NCI-H82 treated with DMSO at 0.1 percent for 48 hours (cell line): Measurements from ENCODE around the gene TIMM8B.
A peak's percentile ranks its signal among the peaks of the same experiment; 100 is the strongest.
"Not testable (repeated sequence)": the region's sequence is repeated elsewhere in the genome, so short reads cannot be mapped to it uniquely, and the experiment has no call there.

ENCODE experiments used
- DNase-seq: peaks from one replicate; lab custom pipeline; 2025; ENCODE audit not compliant: unreplicated experiment; lab: John Stamatoyannopoulos, UW

TIMM8B gene

DNA sequence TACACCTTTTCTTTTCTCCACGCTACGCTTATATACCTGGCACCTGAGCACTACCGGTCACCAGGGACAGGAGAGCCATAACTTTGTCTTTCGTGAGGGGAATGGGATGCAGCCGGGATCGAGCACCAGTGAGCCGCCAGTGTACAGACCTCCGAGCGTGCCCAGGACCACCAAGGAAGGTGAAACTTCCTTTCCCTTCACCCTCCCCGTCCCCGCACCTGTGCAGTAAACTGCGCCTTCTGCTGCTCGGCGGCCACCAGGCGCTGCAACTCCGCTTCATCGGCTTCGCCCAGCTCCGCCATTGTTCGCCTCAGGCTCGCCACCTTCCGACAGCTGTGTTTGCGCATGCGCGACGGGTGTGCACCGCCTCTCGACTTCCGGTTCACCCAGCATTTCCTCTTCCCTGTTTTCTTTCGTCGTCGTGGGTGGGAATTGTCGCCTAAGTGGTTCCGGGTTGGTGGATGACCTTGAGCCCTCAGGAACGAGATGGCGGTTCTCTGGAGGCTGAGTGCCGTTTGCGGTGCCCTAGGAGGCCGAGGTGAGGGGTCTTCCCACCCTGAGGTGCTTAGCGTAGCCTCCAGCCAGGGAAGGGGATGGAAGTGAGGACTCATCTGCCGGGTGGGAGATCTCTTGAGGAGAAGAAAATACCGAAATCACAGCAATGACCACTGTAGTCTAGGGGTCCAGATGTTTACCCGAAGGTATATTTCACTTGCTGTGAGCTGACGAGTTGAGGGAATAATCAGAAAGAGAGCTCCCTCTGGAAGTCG, at the start of gene TIMM8B, which contains the start of gene SDHD:
Gene TIMM8B, minus strand, starts transcription at position 335 of the 770 bp plus-strand sequence. Its CDS starts 33 bp downstream, at position 302.
Gene SDHD, plus strand, starts transcription at position 452 of the 770 bp plus-strand sequence. Its CDS starts 35 bp downstream, at position 487.
- DNase-seq, result peak; percentile 89

GRCh38 chr11:112134473-112134872, 47.9 kb upstream of the TIMM8B start:
- DNase-seq, result no peak

GRCh38 chr11:112132737-112133136, 46.2 kb upstream of the TIMM8B start:
- DNase-seq, result no peak

- no peak for DNase-seq
Measured at GRCh38 chr11:112129656-112130055, 43.1 kb upstream of the TIMM8B start.

GRCh38 chr11:112128483-112129121, 42.0 kb upstream of the TIMM8B start:
- no peak for DNase-seq

DNA sequence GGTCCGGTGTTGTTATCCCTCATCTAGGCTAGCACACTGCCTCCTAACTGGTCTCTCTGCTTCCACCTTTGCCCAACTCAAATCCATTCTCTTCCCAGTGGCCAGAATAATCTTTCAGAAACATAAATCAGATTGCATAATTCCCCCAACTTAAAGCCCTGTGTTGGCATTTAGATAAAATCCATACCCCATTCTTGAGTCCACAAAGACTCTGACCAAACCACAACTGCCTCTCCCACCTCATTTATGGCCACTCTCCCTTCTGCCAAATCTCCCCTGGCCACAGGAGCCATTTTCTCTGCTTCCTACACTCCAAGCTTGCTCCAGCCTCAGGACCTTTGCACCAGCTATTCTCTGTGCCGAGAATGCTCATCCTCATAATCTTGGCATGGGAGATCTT, 40.5 kb upstream of the TIMM8B start:
- DNase-seq, result no peak

GRCh38 chr11:112123129-112123528, 36.6 kb upstream of the TIMM8B start:
- no peak for DNase-seq

DNA sequence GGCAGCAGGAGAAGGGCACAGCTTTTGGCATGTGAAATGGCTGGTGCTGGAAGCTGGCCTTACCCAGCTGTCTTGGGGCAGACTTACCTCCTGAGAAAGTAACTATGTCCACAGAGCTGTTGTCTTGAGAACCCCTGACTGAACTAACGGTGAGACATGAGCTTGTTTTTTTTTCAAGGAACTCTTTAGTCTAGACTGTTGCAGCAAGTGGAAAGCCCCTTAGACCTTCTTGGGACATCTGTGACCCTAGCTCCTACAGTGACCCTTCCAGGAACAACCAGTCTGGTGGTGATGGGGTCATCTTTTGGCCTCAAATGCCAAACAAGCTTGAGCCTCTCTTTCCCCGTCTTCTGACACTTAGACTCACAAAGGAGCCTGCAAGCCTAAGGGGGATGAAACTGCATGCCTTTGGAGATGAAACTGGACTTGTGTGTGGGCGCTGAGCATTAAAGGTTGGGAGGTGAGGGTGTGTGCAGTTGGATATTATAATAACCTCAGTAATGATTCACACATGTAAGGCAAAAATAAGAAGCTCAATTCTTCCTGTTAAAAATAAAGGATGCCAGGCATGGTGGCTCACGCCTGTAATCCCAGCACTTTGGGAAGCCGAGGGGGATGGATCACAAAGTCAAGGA, 35.5 kb upstream of the TIMM8B start:
- DNase-seq, result no peak

- DNase-seq, result no peak
Measured at GRCh38 chr11:112118176-112118575, 31.6 kb upstream of the TIMM8B start.

- DNase-seq, result no peak
Measured at GRCh38 chr11:112115386-112115785, 28.8 kb upstream of the TIMM8B start.

GRCh38 chr11:112114460-112114859, 27.9 kb upstream of the TIMM8B start:
- DNase-seq, result no peak

- peak; percentile 42 for DNase-seq
Measured at GRCh38 chr11:112113539-112114457, 27.2 kb upstream of the TIMM8B start.

DNA sequence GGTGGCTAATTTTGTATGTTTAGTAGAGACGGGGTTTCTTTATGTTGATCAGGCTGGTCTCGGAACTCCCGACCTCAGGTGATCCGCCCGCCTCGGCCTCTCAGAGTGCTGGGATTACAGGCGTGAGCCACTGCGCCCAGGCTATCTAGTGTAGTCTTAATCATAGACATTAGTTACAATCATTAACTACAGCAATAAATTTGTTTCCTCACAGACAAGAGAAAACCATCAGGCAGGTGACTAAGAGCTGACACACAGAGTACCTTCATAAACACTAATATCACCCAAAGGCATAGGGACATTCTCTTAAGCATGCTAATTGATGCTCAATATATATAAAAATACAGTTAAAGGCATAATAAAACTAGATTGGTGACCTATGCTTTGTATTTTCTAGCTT, 19.5 kb upstream of the TIMM8B start:
- no peak for DNase-seq

DNA sequence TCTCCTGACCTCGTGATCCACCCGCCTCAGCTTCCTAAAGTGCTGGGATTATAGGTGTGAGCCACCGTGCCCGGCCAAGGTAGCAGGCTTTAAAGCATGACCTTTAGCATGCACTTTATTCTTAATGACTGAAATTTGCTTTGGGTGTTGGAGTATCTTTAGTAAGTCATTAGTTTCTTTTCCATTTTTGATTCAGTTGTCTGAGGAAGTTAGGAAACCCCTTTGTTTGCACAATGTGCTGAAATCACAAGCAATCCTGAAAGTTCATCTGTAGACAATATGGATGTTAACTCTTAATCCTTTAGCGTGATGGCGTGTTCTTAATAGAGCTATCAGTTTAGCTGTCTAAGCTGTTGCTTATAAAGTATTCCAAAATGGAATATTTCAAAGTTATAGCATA, 16.9 kb upstream of the TIMM8B start:
- no peak for DNase-seq

- no peak for DNase-seq
Measured at GRCh38 chr11:112100462-112100861, 13.9 kb upstream of the TIMM8B start.

DNA sequence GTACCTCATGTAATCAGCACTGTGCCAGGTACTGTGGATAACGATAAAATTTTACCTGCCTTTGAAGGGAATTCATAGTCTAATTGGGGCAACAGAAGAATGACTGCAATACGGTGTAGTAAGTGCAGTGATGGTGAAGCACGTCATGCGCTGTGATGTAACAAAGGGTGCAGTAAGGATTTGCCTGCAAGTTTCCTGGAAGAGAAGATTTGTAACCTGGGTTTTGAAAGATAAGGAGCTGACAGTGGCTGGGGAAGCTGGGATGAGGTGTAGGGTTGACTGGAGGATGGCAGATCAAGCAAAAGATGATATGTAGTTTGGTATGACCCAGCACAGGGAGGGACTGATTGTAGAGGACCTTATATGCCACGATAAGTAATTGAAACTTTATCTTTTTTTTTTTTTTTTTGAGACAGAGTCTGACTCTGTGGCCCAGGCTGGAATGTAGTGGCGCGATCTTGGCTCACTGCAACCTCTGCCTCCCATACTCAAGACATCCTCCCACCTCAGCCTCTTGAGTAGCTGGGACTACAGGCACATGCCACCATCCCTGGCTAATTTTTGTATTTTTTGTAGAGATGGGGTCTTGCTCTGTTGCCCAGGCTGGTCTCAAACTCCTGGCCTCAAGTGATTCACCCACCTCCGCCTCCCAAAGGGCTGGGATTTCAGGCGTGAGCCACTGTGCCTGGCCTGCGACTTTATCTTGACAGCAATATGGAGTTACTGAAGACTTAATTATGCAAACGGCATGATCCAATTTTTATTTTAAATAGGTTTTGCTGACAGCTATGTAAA, 11.4 kb upstream of the TIMM8B start:
- DNase-seq, result no peak

DNA sequence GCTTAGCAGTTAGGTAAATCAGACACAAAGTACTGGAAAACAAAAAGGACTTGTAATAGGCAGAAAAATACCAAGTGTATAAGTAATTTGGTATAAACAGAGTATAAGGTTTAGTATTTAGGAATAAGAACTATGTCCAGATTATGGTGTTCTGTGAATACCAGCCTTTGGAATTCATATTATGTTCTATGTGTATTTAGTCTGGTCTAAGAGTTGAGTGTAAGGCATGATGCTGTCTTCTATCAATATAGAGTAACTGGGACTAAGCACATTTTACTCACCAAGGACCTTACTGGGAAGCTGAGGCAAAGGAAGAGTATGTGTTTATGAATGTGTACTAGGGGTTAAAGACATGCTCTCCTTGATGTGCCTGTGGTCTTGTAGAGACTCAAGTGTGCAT, 9.6 kb upstream of the TIMM8B start:
- no peak for DNase-seq

DNA sequence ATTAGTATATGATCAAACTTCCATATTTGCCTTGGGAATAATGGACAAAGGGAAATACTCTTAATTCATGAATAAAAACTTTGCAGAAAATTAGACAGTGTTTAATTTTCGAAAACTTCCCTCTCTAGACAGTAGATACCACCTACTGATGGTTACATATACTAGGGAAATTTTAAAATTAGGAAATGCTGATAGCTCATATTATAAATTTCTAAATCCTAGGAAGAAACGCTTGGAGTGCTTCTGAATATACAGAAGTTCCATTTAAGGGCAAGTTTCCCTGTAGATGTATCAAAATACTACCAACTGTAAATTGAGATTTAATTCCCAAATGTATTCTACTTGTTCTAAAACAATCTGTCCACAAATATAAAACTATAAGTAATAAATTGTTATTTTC, 8.7 kb upstream of the TIMM8B start:
- not testable (repeated sequence) for DNase-seq

- no peak for DNase-seq
Measured at GRCh38 chr11:112087212-112087611, 656 bp upstream of the TIMM8B start.

DNA sequence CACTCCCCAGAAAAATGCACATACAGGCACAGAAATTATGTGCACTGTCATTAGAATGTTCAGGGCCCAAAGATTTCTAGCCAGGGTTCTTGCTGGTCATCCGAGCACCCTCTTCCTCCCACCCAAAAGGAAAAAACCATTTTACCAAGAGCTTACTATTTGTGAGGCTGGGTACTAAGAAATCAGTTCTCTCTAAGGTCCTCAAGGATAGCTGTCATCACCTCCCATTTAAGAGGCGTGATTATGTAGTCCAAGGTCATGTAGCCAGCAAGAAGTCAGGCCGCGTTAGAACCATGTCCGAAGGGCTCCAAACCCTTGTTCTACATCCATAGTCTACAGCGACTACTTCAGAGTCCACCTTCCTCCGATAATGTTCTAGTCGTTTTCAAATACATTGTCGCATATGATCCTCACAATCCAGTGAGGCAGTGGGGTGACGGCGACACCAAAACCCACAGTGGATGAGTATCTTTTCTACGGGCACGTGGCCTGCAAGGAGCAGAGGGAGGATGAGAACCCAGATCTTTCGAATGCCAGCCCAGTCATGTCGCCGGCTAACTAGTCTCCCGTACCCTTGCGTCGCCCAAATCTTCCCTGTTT, 634 bp downstream of the TIMM8B start:
- no peak for DNase-seq
